Endometrial microvascular endothelial cells (primary cell): Measurements from ENCODE around the gene LRG1. TPM values are rescaled to one million over a fixed set of nuclear protein-coding genes. Genes with fewer than 3 reads are reported as not detected.
"Not testable (repeated sequence)": the region's sequence is repeated elsewhere in the genome, so short reads cannot be mapped to it uniquely, and the experiment has no call there.

Source experiments
- in situ Hi-C: cut with HindIII; loops from 2 replicates; pipeline ENCODE4 v1.10.0; 2017; ENCODE audit warnings: low sequenced_read_pairs, low pct_unique_long_range_greater_than_20kb; ENCODE audit errors: inconsistent ontology term
- total RNA-seq: library from RNA; depleted of rRNA; stranded (reverse); fragments of >200 nt; gene quantifications from one replicate; pipeline ENCODE4 v1.2.3, GENCODE V29; 2015; ENCODE audit errors: inconsistent ontology term

Gene LRG1
- total RNA-seq, 1 donor from 2014 or later, result 0.28 TPM

- in situ Hi-C loops, result no loop called here
Measured at GRCh38 chr19:4554717-4555116, 14.9 kb upstream of the LRG1 start.

GRCh38 chr19:4553775-4554174, 13.9 kb upstream of the LRG1 start:
- in situ Hi-C loops, result no loop called here

- in situ Hi-C loops, result no loop called here
Measured at GRCh38 chr19:4553092-4553695, 13.4 kb upstream of the LRG1 start.

GRCh38 chr19:4552525-4552819, 12.6 kb upstream of the LRG1 start:
- in situ Hi-C loops, result no loop called here

- in situ Hi-C loops, result no loop called here
Measured at GRCh38 chr19:4550479-4551050, 10.7 kb upstream of the LRG1 start.

GRCh38 chr19:4550018-4550417, 10.2 kb upstream of the LRG1 start:
- in situ Hi-C loops, result no loop called here

- in situ Hi-C loops, result no loop called here
Measured at GRCh38 chr19:4548238-4548584, 8.4 kb upstream of the LRG1 start.

- in situ Hi-C loops, result no loop called here
Measured at GRCh38 chr19:4547303-4548237, 7.7 kb upstream of the LRG1 start.

- in situ Hi-C loops, result no loop called here
Measured at GRCh38 chr19:4543842-4544647, 4.2 kb upstream of the LRG1 start.

GRCh38 chr19:4542896-4543841, 3.3 kb upstream of the LRG1 start:
- in situ Hi-C loops, result no loop called here

- in situ Hi-C loops, result not testable (repeated sequence)
Measured at GRCh38 chr19:4541806-4542145, 1.9 kb upstream of the LRG1 start.

- in situ Hi-C loops, result no loop called here
Measured at GRCh38 chr19:4541114-4541805, 1.4 kb upstream of the LRG1 start.

GRCh38 chr19:4539169-4539692, 605 bp downstream of the LRG1 start:
- in situ Hi-C loops, result no loop called here

GRCh38 chr19:4538601-4538954, 1.3 kb downstream of the LRG1 start:
- in situ Hi-C loops, result no loop called here

- in situ Hi-C loops, result no loop called here
Measured at GRCh38 chr19:4537953-4538600, 1.8 kb downstream of the LRG1 start.

- in situ Hi-C loops, result no loop called here
Measured at GRCh38 chr19:4536798-4537197, 3.0 kb downstream of the LRG1 start.

GRCh38 chr19:4534836-4535658, 4.8 kb downstream of the LRG1 start, which contains the start of gene PLIN5:
Gene PLIN5, minus strand, starts transcription at chr19:4535224. Its CDS starts 1,150 bp downstream, at chr19:4534074.
- in situ Hi-C loops, result no loop called here
